ENCODE results near the gene LMBR1L.
"Not testable (repeated sequence)": the region's sequence is repeated elsewhere in the genome, so short reads cannot be mapped to it uniquely, and the experiment has no call there.

LMBR1L gene

GRCh38 chr12:49129332-49130150 lies 18.9 kb upstream of the LMBR1L start:
- Histone ChIP-seq H3K4me3 (ENCODE audit: insufficient read depth in 1 of 2, low read depth in 1 of 2, low read length in 2 of 2) (peak overlapping the region; percentile 84 to 89), H3K4ac (ENCODE audit: low read depth in 1 of 2, low read length in 2 of 2) (no peak overlapping the region), H3K79me1 (replicated peaks; ENCODE audit: low read length, poor library complexity, severe bottlenecking) (peaks cover 5% of the 10 kb centered on the region), H3K27me3 (ENCODE audit: control insufficient read depth in 1 of 2, insufficient read depth in 1 of 2, low read length in 2 of 2) (no peaks in the 10 kb centered on the region), H2BK5ac (ENCODE audit: low read depth, low read length, poor library complexity, severe bottlenecking) (no peak overlapping the region), H2AK5ac (ENCODE audit: low read length, severe bottlenecking) (no peak overlapping the region), H2AFZ (ENCODE audit: low read depth, low read length) (no peak overlapping the region), H3K36me3 (ENCODE audit: control insufficient read depth in 1 of 2, insufficient read depth in 2 of 2, low read depth in 1 of 2, low read length in 2 of 2) (peaks cover 13 to 29% of the 10 kb centered on the region in 2 experiments), H3K4me2 (ENCODE audit: low read length, poor library complexity, severe bottlenecking) (peak overlapping the region; percentile 87), H4K91ac (ENCODE audit: low read length) (no peak overlapping the region), H3K14ac (ENCODE audit: low read length in 2 of 2) (no peak overlapping the region), H2BK120ac (ENCODE audit: low read depth, low read length) (peak overlapping the region; percentile 34), H3K23ac (ENCODE audit: low read length in 2 of 2) (no peak overlapping the region), H2BK12ac (ENCODE audit: low read length in 2 of 2) (no peak overlapping the region), H3K18ac (ENCODE audit: low read depth in 1 of 2, low read length in 2 of 2) (peak overlapping the region in 1 of 2 experiments; percentile 64), H3K9me3 (ENCODE audit: control insufficient read depth, low read length) (no peaks in the 10 kb centered on the region), H4K8ac (ENCODE audit: low read length) (peak overlapping the region; percentile 69), H3K27ac (ENCODE audit: low read length, poor library complexity, severe bottlenecking) (peak overlapping the region; percentile 97), H3K9ac (ENCODE audit: low read length) (peak overlapping the region; percentile 95), H3K4me1 (ENCODE audit: control insufficient read depth, insufficient read depth, low read depth, low read length) (peaks cover 6% of the 10 kb centered on the region), H2BK15ac (ENCODE audit: low read depth, poor library complexity, severe bottlenecking) (no peak overlapping the region)
- WGBS: 68% methylated on average over 15 of the region's 18 CpGs
- DNase-seq: no peak

- not testable (repeated sequence) for H2BK120ac ChIP-seq (ENCODE audit: low read depth, low read length); H3K23ac ChIP-seq (ENCODE audit: low read length in 2 of 2); H4K91ac ChIP-seq (ENCODE audit: low read length); H2AK5ac ChIP-seq (ENCODE audit: low read length, severe bottlenecking); H2BK12ac ChIP-seq (ENCODE audit: low read length in 2 of 2); H3K27me3 ChIP-seq (ENCODE audit: control insufficient read depth in 1 of 2, insufficient read depth in 1 of 2, low read length in 2 of 2); H3K79me1 ChIP-seq (replicated peaks; ENCODE audit: low read length, poor library complexity, severe bottlenecking); H3K4ac ChIP-seq (ENCODE audit: low read depth in 1 of 2, low read length in 2 of 2); H3K18ac ChIP-seq (ENCODE audit: low read depth in 1 of 2, low read length in 2 of 2); DNase-seq; H3K4me2 ChIP-seq (ENCODE audit: low read length, poor library complexity, severe bottlenecking); H3K4me3 ChIP-seq (ENCODE audit: insufficient read depth in 1 of 2, low read depth in 1 of 2, low read length in 2 of 2); H3K14ac ChIP-seq (ENCODE audit: low read length in 2 of 2); H4K8ac ChIP-seq (ENCODE audit: low read length); H3K9me3 ChIP-seq (ENCODE audit: control insufficient read depth, low read length); H3K4me1 ChIP-seq (ENCODE audit: control insufficient read depth, insufficient read depth, low read depth, low read length); H2AFZ ChIP-seq (ENCODE audit: low read depth, low read length); H2BK5ac ChIP-seq (ENCODE audit: low read depth, low read length, poor library complexity, severe bottlenecking); H3K27ac ChIP-seq (ENCODE audit: low read length, poor library complexity, severe bottlenecking); H2BK15ac ChIP-seq (ENCODE audit: low read depth, poor library complexity, severe bottlenecking)
- 100% methylated on average over 1 of the region's 8 CpGs for WGBS
- H3K9ac ChIP-seq (ENCODE audit: low read length): peak overlapping the region; percentile 2
- peaks cover 13 to 29% of the 10 kb centered on the region in 2 experiments for H3K36me3 ChIP-seq (ENCODE audit: control insufficient read depth in 1 of 2, insufficient read depth in 2 of 2, low read depth in 1 of 2, low read length in 2 of 2)
These were observed 17.3 kb upstream of the LMBR1L start for GRCh38 chr12:49127971-49128370.

- no peak overlapping the region for H3K4me3 ChIP-seq (ENCODE audit: insufficient read depth in 1 of 2, low read depth in 1 of 2, low read length in 2 of 2)
- peaks cover 13 to 29% of the 10 kb centered on the region in 2 experiments for H3K36me3 ChIP-seq (ENCODE audit: control insufficient read depth in 1 of 2, insufficient read depth in 2 of 2, low read depth in 1 of 2, low read length in 2 of 2)
- no peaks in the 10 kb centered on the region for H3K27me3 ChIP-seq (ENCODE audit: control insufficient read depth in 1 of 2, insufficient read depth in 1 of 2, low read length in 2 of 2)
- no peak overlapping the region for H4K8ac ChIP-seq (ENCODE audit: low read length)
- H2BK12ac ChIP-seq (ENCODE audit: low read length in 2 of 2): no peak overlapping the region
- no peak overlapping the region for H3K18ac ChIP-seq (ENCODE audit: low read depth in 1 of 2, low read length in 2 of 2)
- H2BK5ac ChIP-seq (ENCODE audit: low read depth, low read length, poor library complexity, severe bottlenecking): no peak overlapping the region
- no peak overlapping the region for H2BK15ac ChIP-seq (ENCODE audit: low read depth, poor library complexity, severe bottlenecking)
- no peak overlapping the region for H3K4me2 ChIP-seq (ENCODE audit: low read length, poor library complexity, severe bottlenecking)
- H3K4ac ChIP-seq (ENCODE audit: low read depth in 1 of 2, low read length in 2 of 2): no peak overlapping the region
- H3K4me1 ChIP-seq (ENCODE audit: control insufficient read depth, insufficient read depth, low read depth, low read length): peaks cover 6% of the 10 kb centered on the region
- no peak overlapping the region for H2AFZ ChIP-seq (ENCODE audit: low read depth, low read length)
- no peak for DNase-seq
- H3K23ac ChIP-seq (ENCODE audit: low read length in 2 of 2): no peak overlapping the region
- H3K27ac ChIP-seq (ENCODE audit: low read length, poor library complexity, severe bottlenecking): peak overlapping the region; percentile 10
- peaks cover 3% of the 10 kb centered on the region for H3K79me1 ChIP-seq (replicated peaks; ENCODE audit: low read length, poor library complexity, severe bottlenecking)
- WGBS: 82% methylated on average over 4 of the region's 4 CpGs
- no peak overlapping the region for H4K91ac ChIP-seq (ENCODE audit: low read length)
- H3K9ac ChIP-seq (ENCODE audit: low read length): peak overlapping the region; percentile 2
- no peaks in the 10 kb centered on the region for H3K9me3 ChIP-seq (ENCODE audit: control insufficient read depth, low read length)
- no peak overlapping the region for H2AK5ac ChIP-seq (ENCODE audit: low read length, severe bottlenecking)
- no peak overlapping the region for H3K14ac ChIP-seq (ENCODE audit: low read length in 2 of 2)
- H2BK120ac ChIP-seq (ENCODE audit: low read depth, low read length): no peak overlapping the region
These were observed 16.5 kb upstream of the LMBR1L start for GRCh38 chr12:49126852-49127763.
